ENCODE data around the gene EIF2D. TPM values are rescaled to one million over a fixed set of nuclear protein-coding genes. Genes with fewer than 3 reads are reported as not detected.

The EIF2D gene
- polyA plus RNA-seq, 2 of the 4 experiments (the other 2 are of a cell fraction) = 31.8 to 63.2 TPM

- TF ChIP-seq POLR2AphosphoS2 (conservative IDR thresholded peaks at IDR 0.05; ENCODE audit: low read length) (no peak), SREBF2 (IDR thresholded peaks at IDR 0.05) (no peak), HOXA7 (CRISPR knock-in tag; IDR thresholded peaks at IDR 0.05) (no peak), HEYL (CRISPR knock-in tag; IDR thresholded peaks at IDR 0.05) (no peak), JUNB (IDR thresholded peaks at IDR 0.05) (no peak), HES2 (IDR thresholded peaks at IDR 0.05) (no peak), RAD21 (conservative IDR thresholded peaks at IDR 0.05 in 1 of 2, IDR thresholded peaks at IDR 0.05 in 1 of 2) (no peak), CHD4 (IDR thresholded peaks at IDR 0.05; ENCODE audit: borderline replicate concordance) (no peak), RNF2 (IDR thresholded peaks at IDR 0.05; ENCODE audit: borderline replicate concordance, low read depth) (no peak), POLR2A (IDR thresholded peaks at IDR 0.05; ENCODE audit: low read length) (no peak), MAZ (IDR thresholded peaks at IDR 0.05; ENCODE audit: borderline replicate concordance, low read depth, low read length) (no peak)
- TF ChIP-seq, protein P1, sequence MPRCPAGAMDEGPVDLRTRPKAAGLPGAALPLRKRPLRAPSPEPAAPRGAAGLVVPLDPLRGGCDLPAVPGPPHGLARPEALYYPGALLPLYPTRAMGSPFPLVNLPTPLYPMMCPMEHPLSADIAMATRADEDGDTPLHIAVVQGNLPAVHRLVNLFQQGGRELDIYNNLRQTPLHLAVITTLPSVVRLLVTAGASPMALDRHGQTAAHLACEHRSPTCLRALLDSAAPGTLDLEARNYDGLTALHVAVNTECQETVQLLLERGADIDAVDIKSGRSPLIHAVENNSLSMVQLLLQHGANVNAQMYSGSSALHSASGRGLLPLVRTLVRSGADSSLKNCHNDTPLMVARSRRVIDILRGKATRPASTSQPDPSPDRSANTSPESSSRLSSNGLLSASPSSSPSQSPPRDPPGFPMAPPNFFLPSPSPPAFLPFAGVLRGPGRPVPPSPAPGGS (IDR thresholded peaks at IDR 0.05) = no peak
- TF ChIP-seq, protein P2, sequence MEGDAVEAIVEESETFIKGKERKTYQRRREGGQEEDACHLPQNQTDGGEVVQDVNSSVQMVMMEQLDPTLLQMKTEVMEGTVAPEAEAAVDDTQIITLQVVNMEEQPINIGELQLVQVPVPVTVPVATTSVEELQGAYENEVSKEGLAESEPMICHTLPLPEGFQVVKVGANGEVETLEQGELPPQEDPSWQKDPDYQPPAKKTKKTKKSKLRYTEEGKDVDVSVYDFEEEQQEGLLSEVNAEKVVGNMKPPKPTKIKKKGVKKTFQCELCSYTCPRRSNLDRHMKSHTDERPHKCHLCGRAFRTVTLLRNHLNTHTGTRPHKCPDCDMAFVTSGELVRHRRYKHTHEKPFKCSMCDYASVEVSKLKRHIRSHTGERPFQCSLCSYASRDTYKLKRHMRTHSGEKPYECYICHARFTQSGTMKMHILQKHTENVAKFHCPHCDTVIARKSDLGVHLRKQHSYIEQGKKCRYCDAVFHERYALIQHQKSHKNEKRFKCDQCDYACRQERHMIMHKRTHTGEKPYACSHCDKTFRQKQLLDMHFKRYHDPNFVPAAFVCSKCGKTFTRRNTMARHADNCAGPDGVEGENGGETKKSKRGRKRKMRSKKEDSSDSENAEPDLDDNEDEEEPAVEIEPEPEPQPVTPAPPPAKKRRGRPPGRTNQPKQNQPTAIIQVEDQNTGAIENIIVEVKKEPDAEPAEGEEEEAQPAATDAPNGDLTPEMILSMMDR (IDR thresholded peaks at IDR 0.05) = no peak
- TF ChIP-seq, protein P3, sequence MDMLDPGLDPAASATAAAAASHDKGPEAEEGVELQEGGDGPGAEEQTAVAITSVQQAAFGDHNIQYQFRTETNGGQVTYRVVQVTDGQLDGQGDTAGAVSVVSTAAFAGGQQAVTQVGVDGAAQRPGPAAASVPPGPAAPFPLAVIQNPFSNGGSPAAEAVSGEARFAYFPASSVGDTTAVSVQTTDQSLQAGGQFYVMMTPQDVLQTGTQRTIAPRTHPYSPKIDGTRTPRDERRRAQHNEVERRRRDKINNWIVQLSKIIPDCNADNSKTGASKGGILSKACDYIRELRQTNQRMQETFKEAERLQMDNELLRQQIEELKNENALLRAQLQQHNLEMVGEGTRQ (IDR thresholded peaks at IDR 0.05) = no peak
- TF ChIP-seq, protein P4, sequence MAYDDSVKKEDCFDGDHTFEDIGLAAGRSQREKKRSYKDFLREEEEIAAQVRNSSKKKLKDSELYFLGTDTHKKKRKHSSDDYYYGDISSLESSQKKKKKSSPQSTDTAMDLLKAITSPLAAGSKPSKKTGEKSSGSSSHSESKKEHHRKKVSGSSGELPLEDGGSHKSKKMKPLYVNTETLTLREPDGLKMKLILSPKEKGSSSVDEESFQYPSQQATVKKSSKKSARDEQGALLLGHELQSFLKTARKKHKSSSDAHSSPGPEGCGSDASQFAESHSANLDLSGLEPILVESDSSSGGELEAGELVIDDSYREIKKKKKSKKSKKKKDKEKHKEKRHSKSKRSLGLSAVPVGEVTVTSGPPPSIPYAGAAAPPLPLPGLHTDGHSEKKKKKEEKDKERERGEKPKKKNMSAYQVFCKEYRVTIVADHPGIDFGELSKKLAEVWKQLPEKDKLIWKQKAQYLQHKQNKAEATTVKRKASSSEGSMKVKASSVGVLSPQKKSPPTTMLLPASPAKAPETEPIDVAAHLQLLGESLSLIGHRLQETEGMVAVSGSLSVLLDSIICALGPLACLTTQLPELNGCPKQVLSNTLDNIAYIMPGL (CRISPR knock-in tag; IDR thresholded peaks at IDR 0.05; ENCODE audit: borderline replicate concordance) = no peak
- ATAC-seq = no peak
- WGBS (ENCODE audit: missing lambda C conversion rate) = 92% methylated on average over 11 of the region's 11 CpGs
- no peak overlapping the region for H3K4me2 ChIP-seq
- no peak for DNase-seq (ENCODE audit: low read depth in 1 of 2, low spot score in 1 of 2)
- POLR2A ChIA-PET = no interaction called here
- FAIRE-seq = no peak
- H3K27ac ChIP-seq = no peak overlapping the region
- H3K9me3 ChIP-seq = no peaks in the 10 kb centered on the region
- no peak overlapping the region for H3K4me3 ChIP-seq
- CTCF ChIA-PET = interaction anchor here (0.9 to 16.8 kb wide), 12 partner anchors 10 to 130 kb away, joined by 3 to 219 read pairs (median 7); no protein-coding TSS in a partner anchor
- no peaks in the 10 kb centered on the region for H3K4me1 ChIP-seq
These were observed 32.4 kb downstream of the EIF2D start for GRCh38 chr1:206579747-206580437.

- ATAC-seq (no peak), FAIRE-seq (no peak), DNase-seq (ENCODE audit: low read depth in 1 of 2, low spot score in 1 of 2) (no peak)
- ChIA-PET POLR2A (no interaction called here), CTCF (interaction anchor here (0.6 to 16.8 kb wide), 7 partner anchors 10 to 349 kb away, joined by 3 to 219 read pairs (median 8); no protein-coding TSS in a partner anchor)
- H3K27ac ChIP-seq = no peak overlapping the region
- no peak overlapping the region for H3K4me3 ChIP-seq
- 86% methylated on average over 4 of the region's 4 CpGs for WGBS (ENCODE audit: missing lambda C conversion rate)
- no peak overlapping the region for H3K4me2 ChIP-seq
- no peaks in the 10 kb centered on the region for H3K9me3 ChIP-seq
- H3K4me1 ChIP-seq = no peaks in the 10 kb centered on the region
- TF ChIP-seq, protein P4 (CRISPR knock-in tag; IDR thresholded peaks at IDR 0.05; ENCODE audit: borderline replicate concordance) = no peak
- TF ChIP-seq EP300 (IDR thresholded peaks at IDR 0.05) = no peak
- TF ChIP-seq FOSL2 (IDR thresholded peaks at IDR 0.05) = no peak
- no peak for TF ChIP-seq FOSL2 (CRISPR knock-in tag; IDR thresholded peaks at IDR 0.05)
- TF ChIP-seq FOXS1 (CRISPR knock-in tag; IDR thresholded peaks at IDR 0.05) = no peak
- no peak for TF ChIP-seq RCOR1 (IDR thresholded peaks at IDR 0.05; ENCODE audit: low read depth, low read length)
- no peak for TF ChIP-seq ZFP36 (IDR thresholded peaks at IDR 0.05; ENCODE audit: borderline replicate concordance, partially characterized antibody)
- TF ChIP-seq PHF8 (IDR thresholded peaks at IDR 0.05; ENCODE audit: borderline replicate concordance, low read depth) = no peak
- TF ChIP-seq HEYL (CRISPR knock-in tag; IDR thresholded peaks at IDR 0.05) = no peak
- no peak for TF ChIP-seq HOXB13 (CRISPR knock-in tag; IDR thresholded peaks at IDR 0.05; ENCODE audit: low read depth)
- no peak for TF ChIP-seq REST (IDR thresholded peaks at IDR 0.05)
These were observed 33.3 kb downstream of the EIF2D start for GRCh38 chr1:206578978-206579374.
